Dendritic cell treated with granulocyte-macrophage colony-stimulating factor and Interleukin-4, amounts not matched to agents 40 ng/mL and 50 ng/mL, for 4 days (primary cell): ENCODE results near the gene UBAC2.
A peak's percentile ranks its signal among the peaks of the same experiment; 100 is the strongest.

ENCODE experiments used
- H3K27ac Mint-ChIP-seq: one replicate; pipeline ENCODE4 v1.8.0; 2022; ENCODE audit warnings: mild to moderate bottlenecking, mixed read lengths
- H3K27me3 Mint-ChIP-seq: one replicate; pipeline ENCODE4 v1.8.0; 2022; ENCODE audit warnings: mild to moderate bottlenecking, mixed read lengths
- H3K36me3 Mint-ChIP-seq: one replicate; pipeline ENCODE4 v1.8.0; 2022; ENCODE audit warnings: low read depth, mixed read lengths
- H3K4me1 Mint-ChIP-seq: one replicate; pipeline ENCODE4 v1.8.0; 2022; ENCODE audit warnings: low read depth, mixed read lengths
- H3K4me3 Mint-ChIP-seq: one replicate; pipeline ENCODE4 v1.8.0; 2022; ENCODE audit warnings: mild to moderate bottlenecking, moderate library complexity, mixed read lengths
- H3K9me3 Mint-ChIP-seq: one replicate; pipeline ENCODE4 v1.8.0; 2022; ENCODE audit warnings: mixed read lengths
- intact Hi-C: fragments of 100-400 bp; cut with micrococcal nuclease; formaldehyde crosslinking; loops from one replicate; pipeline ENCODE4 v1.15.0; 2022

The UBAC2 gene

GRCh38 chr13:99214232-99214631 lies 13.6 kb downstream of the UBAC2 start:
- intact Hi-C loops: no loop called here
- no peak overlapping the region for H3K27ac Mint-ChIP-seq

GRCh38 chr13:99214731-99215130 lies 14.1 kb downstream of the UBAC2 start:
- intact Hi-C loops: no loop called here
- no peak overlapping the region for H3K4me3 Mint-ChIP-seq
- H3K9me3 Mint-ChIP-seq: no peaks in the 10 kb centered on the region
- no peaks in the 10 kb centered on the region for H3K27me3 Mint-ChIP-seq
- peaks cover 46% of the 10 kb centered on the region for H3K4me1 Mint-ChIP-seq
- H3K36me3 Mint-ChIP-seq: peaks cover 41% of the 10 kb centered on the region
- no peak overlapping the region for H3K27ac Mint-ChIP-seq

More at GRCh38 chr13:99214232-99214631, 13.6 kb downstream of the UBAC2 start:
- peaks cover 45% of the 10 kb centered on the region for H3K36me3 Mint-ChIP-seq
- H3K9me3 Mint-ChIP-seq: no peaks in the 10 kb centered on the region
- H3K4me3 Mint-ChIP-seq: no peak overlapping the region
- no peaks in the 10 kb centered on the region for H3K27me3 Mint-ChIP-seq
- H3K4me1 Mint-ChIP-seq: peaks cover 45% of the 10 kb centered on the region

GRCh38 chr13:99215184-99215830 lies 14.7 kb downstream of the UBAC2 start:
- intact Hi-C loops: no loop called here
- H3K36me3 Mint-ChIP-seq: peaks cover 38% of the 10 kb centered on the region
- H3K27me3 Mint-ChIP-seq: no peaks in the 10 kb centered on the region
- no peak overlapping the region for H3K27ac Mint-ChIP-seq
- H3K4me3 Mint-ChIP-seq: no peak overlapping the region
- H3K4me1 Mint-ChIP-seq: peaks cover 46% of the 10 kb centered on the region
- no peaks in the 10 kb centered on the region for H3K9me3 Mint-ChIP-seq

GRCh38 chr13:99217461-99218110 lies 16.9 kb downstream of the UBAC2 start:
- H3K36me3 Mint-ChIP-seq: peaks cover 34% of the 10 kb centered on the region
- no peaks in the 10 kb centered on the region for H3K27me3 Mint-ChIP-seq
- H3K4me3 Mint-ChIP-seq: no peak overlapping the region
- peaks cover 53% of the 10 kb centered on the region for H3K4me1 Mint-ChIP-seq
- intact Hi-C loops: no loop called here
- H3K27ac Mint-ChIP-seq: peak overlapping the region; percentile 14
- H3K9me3 Mint-ChIP-seq: no peaks in the 10 kb centered on the region

- intact Hi-C loops: no loop called here
- no peaks in the 10 kb centered on the region for H3K27me3 Mint-ChIP-seq
These were observed 17.5 kb downstream of the UBAC2 start for GRCh38 chr13:99218126-99218525.

GRCh38 chr13:99218545-99218944 lies 17.9 kb downstream of the UBAC2 start:
- Mint-ChIP-seq H3K4me1 (peaks cover 60% of the 10 kb centered on the region), H3K4me3 (no peak overlapping the region), H3K9me3 (no peaks in the 10 kb centered on the region), H3K27me3 (no peaks in the 10 kb centered on the region), H3K27ac (peak overlapping the region; percentile 26), H3K36me3 (peaks cover 30% of the 10 kb centered on the region)
- intact Hi-C loops: no loop called here

More at GRCh38 chr13:99218126-99218525, 17.5 kb downstream of the UBAC2 start:
- H3K9me3 Mint-ChIP-seq: no peaks in the 10 kb centered on the region
- H3K27ac Mint-ChIP-seq: peak overlapping the region; percentile 26
- peaks cover 34% of the 10 kb centered on the region for H3K36me3 Mint-ChIP-seq
- H3K4me3 Mint-ChIP-seq: no peak overlapping the region
- peaks cover 56% of the 10 kb centered on the region for H3K4me1 Mint-ChIP-seq

GRCh38 chr13:99218969-99219368 lies 18.3 kb downstream of the UBAC2 start:
- Mint-ChIP-seq H3K27me3 (no peaks in the 10 kb centered on the region), H3K36me3 (peaks cover 27% of the 10 kb centered on the region), H3K4me3 (no peak overlapping the region), H3K4me1 (peaks cover 62% of the 10 kb centered on the region), H3K27ac (no peak overlapping the region), H3K9me3 (no peaks in the 10 kb centered on the region)
- intact Hi-C loops: no loop called here

GRCh38 chr13:99220199-99220935 lies 19.7 kb downstream of the UBAC2 start:
- H3K4me3 Mint-ChIP-seq: no peak overlapping the region
- intact Hi-C loops: loop anchor here (5.0 kb wide), 1 partner anchor 37 kb away; the partner anchor contains the start of gene GPR18

GRCh38 chr13:99221567-99222239 lies 21.0 kb downstream of the UBAC2 start:
- H3K9me3 Mint-ChIP-seq: no peaks in the 10 kb centered on the region
- H3K27me3 Mint-ChIP-seq: no peaks in the 10 kb centered on the region
- peaks cover 75% of the 10 kb centered on the region for H3K4me1 Mint-ChIP-seq
- H3K27ac Mint-ChIP-seq: no peak overlapping the region
- no peak overlapping the region for H3K4me3 Mint-ChIP-seq
- intact Hi-C loops: loop anchor here (5.0 kb wide), 1 partner anchor 36 kb away; the partner anchor contains the start of gene GPR18
- peaks cover 23% of the 10 kb centered on the region for H3K36me3 Mint-ChIP-seq

More at GRCh38 chr13:99220199-99220935, 19.7 kb downstream of the UBAC2 start:
- H3K9me3 Mint-ChIP-seq: no peaks in the 10 kb centered on the region
- H3K4me1 Mint-ChIP-seq: peaks cover 62% of the 10 kb centered on the region
- H3K36me3 Mint-ChIP-seq: peaks cover 20% of the 10 kb centered on the region
- H3K27me3 Mint-ChIP-seq: no peaks in the 10 kb centered on the region
- H3K27ac Mint-ChIP-seq: no peak overlapping the region

GRCh38 chr13:99223587-99223986 lies 22.9 kb downstream of the UBAC2 start:
- H3K9me3 Mint-ChIP-seq: no peaks in the 10 kb centered on the region
- H3K4me1 Mint-ChIP-seq: peaks cover 72% of the 10 kb centered on the region
- intact Hi-C loops: loop anchor here (5.0 kb wide), 1 partner anchor 34 kb away; the partner anchor contains the start of gene GPR18
- peaks cover 31% of the 10 kb centered on the region for H3K36me3 Mint-ChIP-seq
- H3K27me3 Mint-ChIP-seq: no peaks in the 10 kb centered on the region
- no peak overlapping the region for H3K4me3 Mint-ChIP-seq
- H3K27ac Mint-ChIP-seq: peak overlapping the region; percentile 51

- Mint-ChIP-seq H3K4me3 (no peak overlapping the region), H3K27me3 (no peaks in the 10 kb centered on the region), H3K27ac (peak overlapping the region; percentile 51), H3K36me3 (peaks cover 30% of the 10 kb centered on the region), H3K4me1 (peaks cover 73% of the 10 kb centered on the region), H3K9me3 (no peaks in the 10 kb centered on the region)
- intact Hi-C loops: loop anchor here (5.0 kb wide), 1 partner anchor 33 kb away; the partner anchor contains the start of gene GPR18
These were observed 23.4 kb downstream of the UBAC2 start for GRCh38 chr13:99224021-99224420.

- intact Hi-C loops: no loop called here
- peak overlapping the region; percentile 12 for H3K27ac Mint-ChIP-seq
- no peaks in the 10 kb centered on the region for H3K27me3 Mint-ChIP-seq
- no peak overlapping the region for H3K4me3 Mint-ChIP-seq
- peaks cover 30% of the 10 kb centered on the region for H3K36me3 Mint-ChIP-seq
- H3K4me1 Mint-ChIP-seq: peaks cover 76% of the 10 kb centered on the region
- no peaks in the 10 kb centered on the region for H3K9me3 Mint-ChIP-seq
These were observed 24.4 kb downstream of the UBAC2 start for GRCh38 chr13:99225078-99225477.

- Mint-ChIP-seq H3K27me3 (no peaks in the 10 kb centered on the region), H3K4me3 (no peak overlapping the region), H3K36me3 (peaks cover 29% of the 10 kb centered on the region), H3K4me1 (peaks cover 79% of the 10 kb centered on the region), H3K9me3 (no peaks in the 10 kb centered on the region), H3K27ac (peak overlapping the region; percentile 12)
- intact Hi-C loops: no loop called here
These were observed 25.9 kb downstream of the UBAC2 start for GRCh38 chr13:99226513-99226912.
